Uterus (tissue), 4 donors: Measurements from ENCODE around the gene NR3C2. TPM values are rescaled to one million over a fixed set of nuclear protein-coding genes. Genes with fewer than 3 reads are reported as not detected.

Source experiments
- DNase-seq, 2 donors: peaks; one replicate each; pipeline ENCODE4 v3.0.0-alpha.2; 2019 to 2020
- H3K27ac ChIP-seq, 2 donors: fragments of 200-600 bp; sonication (generic); 1 replicate in 1 of 2; 2 replicates in 1 of 2; pipeline ENCODE4 v1.5.1; 2016 to 2018
- H3K27me3 ChIP-seq, 2 donors: fragments of 200-600 bp; sonication (generic); one replicate each; pipeline ENCODE4 v1.5.1; 2018 to 2019; ENCODE audit warnings: control low read depth in 1 of 2
- H3K36me3 ChIP-seq, 2 donors: fragments of 200-600 bp; sonication (generic); one replicate each; pipeline ENCODE4 v1.5.1; 2019; ENCODE audit warnings: control low read depth in 1 of 2
- H3K4me1 ChIP-seq, 2 donors: fragments of 200-600 bp; sonication (generic); one replicate each; pipeline ENCODE4 v1.5.1; 2018 to 2019; ENCODE audit warnings: control low read depth in 1 of 2
- H3K4me3 ChIP-seq, 2 donors: fragments of 200-600 bp; sonication (generic); 1 replicate in 1 of 2; 2 replicates in 1 of 2; pipeline ENCODE4 v1.5.1; 2018 to 2019; ENCODE audit warnings: mild to moderate bottlenecking in 1 of 2
- H3K9me3 ChIP-seq, 2 donors: fragments of 200-600 bp; sonication (generic); one replicate each; pipeline ENCODE4 v1.5.1; 2019; ENCODE audit warnings: control low read depth in 1 of 2
- CTCF ChIP-seq, 4 experiments: fragments of 200-600 bp in 2 of 4; fragments of 450-650 bp in 2 of 4; sonication (generic) in 2 of 4; IDR thresholded peaks; one replicate each; pipeline ENCODE4 v1.5.1; 2016 to 2019; ENCODE audit warnings: antibody characterized with exemption in 4 of 4, mild to moderate bottlenecking in 2 of 4, moderate library complexity in 1 of 4
- POLR2A ChIP-seq, 2 donors: fragments of 450-650 bp; IDR thresholded peaks; one replicate each; pipeline ENCODE4 v1.6.1; 2016; ENCODE audit warnings: antibody characterized with exemption in 2 of 2, mild to moderate bottlenecking in 1 of 2, moderate library complexity in 1 of 2
- intact Hi-C: fragments of 100-400 bp; cut with DNase I; formaldehyde crosslinking; loops from one replicate; pipeline ENCODE4 v1.15.1; 2023; ENCODE audit warnings: low total_unique reads
- total RNA-seq, 4 donors: library from RNA; depleted of rRNA in 3 of 4; stranded (reverse); fragments of >200 nt in 3 of 4; gene quantifications; one replicate each; pipeline versions ENCODE4 v1.1.0 to v1.2.4, GENCODE V29; 2014 to 2023
- donor health status: DM: yes; HTN: yes; CAD: no.

NR3C2 gene
- total RNA-seq, 4 donors from 2014 or later = 10.0 to 46.7 (median 12.5) TPM

- no peak for DNase-seq
- Histone ChIP-seq H3K4me1 (no peaks in the 10 kb centered on the region), H3K27ac (no peak overlapping the region), H3K4me3 (no peak overlapping the region), H3K9me3 (peaks cover 0 to 8% of the 10 kb centered on the region in 2 donors), H3K27me3 (no peaks in the 10 kb centered on the region), H3K36me3 (no peaks in the 10 kb centered on the region)
- no peak for TF ChIP-seq POLR2A (IDR thresholded peaks at IDR 0.05)
- TF ChIP-seq CTCF (IDR thresholded peaks at IDR 0.05) = no peak
- intact Hi-C loops = no loop called here
Measured at GRCh38 chr4:148071009-148071408, 371.2 kb downstream of the NR3C2 start.

GRCh38 chr4:148069895-148070178 is 372.4 kb downstream of the NR3C2 start:
- no peak overlapping the region for H3K4me3 ChIP-seq
- peaks cover 0 to 5% of the 10 kb centered on the region in 2 donors for H3K9me3 ChIP-seq
- H3K27me3 ChIP-seq = no peaks in the 10 kb centered on the region
- no peak overlapping the region for H3K27ac ChIP-seq
- TF ChIP-seq CTCF (IDR thresholded peaks at IDR 0.05) = no peak
- TF ChIP-seq POLR2A (IDR thresholded peaks at IDR 0.05) = no peak
- no peaks in the 10 kb centered on the region for H3K36me3 ChIP-seq
- intact Hi-C loops = no loop called here
- DNase-seq = no peak
- H3K4me1 ChIP-seq = no peaks in the 10 kb centered on the region

- H3K27ac ChIP-seq = no peak overlapping the region
- no peaks in the 10 kb centered on the region for H3K27me3 ChIP-seq
- no peaks in the 10 kb centered on the region for H3K36me3 ChIP-seq
- intact Hi-C loops = no loop called here
- H3K4me3 ChIP-seq = no peak overlapping the region
- TF ChIP-seq CTCF (IDR thresholded peaks at IDR 0.05) = no peak
- TF ChIP-seq POLR2A (IDR thresholded peaks at IDR 0.05) = no peak
- H3K9me3 ChIP-seq = no peaks in the 10 kb centered on the region
- DNase-seq = no peak
- H3K4me1 ChIP-seq = no peaks in the 10 kb centered on the region
Measured at GRCh38 chr4:148069086-148069894, 372.9 kb downstream of the NR3C2 start.

GRCh38 chr4:148068065-148068911 is 373.9 kb downstream of the NR3C2 start:
- no peaks in the 10 kb centered on the region for H3K9me3 ChIP-seq
- H3K27me3 ChIP-seq = no peaks in the 10 kb centered on the region
- DNase-seq = no peak
- no peaks in the 10 kb centered on the region for H3K4me1 ChIP-seq
- no peak for TF ChIP-seq CTCF (IDR thresholded peaks at IDR 0.05)
- H3K4me3 ChIP-seq = no peak overlapping the region
- no peak overlapping the region for H3K27ac ChIP-seq
- no peaks in the 10 kb centered on the region for H3K36me3 ChIP-seq
- intact Hi-C loops = no loop called here

GRCh38 chr4:148067301-148067916 is 374.8 kb downstream of the NR3C2 start:
- H3K27me3 ChIP-seq = no peaks in the 10 kb centered on the region
- intact Hi-C loops = no loop called here
- no peaks in the 10 kb centered on the region for H3K9me3 ChIP-seq
- TF ChIP-seq CTCF (IDR thresholded peaks at IDR 0.05) = no peak
- TF ChIP-seq POLR2A (IDR thresholded peaks at IDR 0.05) = no peak
- H3K4me3 ChIP-seq = no peak overlapping the region
- no peak for DNase-seq
- H3K4me1 ChIP-seq = no peaks in the 10 kb centered on the region
- H3K27ac ChIP-seq = no peak overlapping the region
- no peaks in the 10 kb centered on the region for H3K36me3 ChIP-seq
